Prostate gland (tissue), 2 donors: Measurements from ENCODE around the gene FIBP.

Experiments used
- CTCF ChIP-seq, 4 experiments: fragments of 200-600 bp in 2 of 4; fragments of 450-650 bp in 2 of 4; sonication (generic) in 2 of 4; IDR thresholded peaks; 1 replicate in 3 of 4; 2 replicates in 1 of 4; pipeline ENCODE4 v1.5.1; 2016 to 2019; ENCODE audit warnings: antibody characterized with exemption in 4 of 4, mild to moderate bottlenecking in 2 of 4, moderate library complexity in 2 of 4
- POLR2A ChIP-seq: fragments of 450-650 bp; IDR thresholded peaks from one replicate; pipeline ENCODE4 v1.6.1; 2016; ENCODE audit warnings: antibody characterized with exemption, mild to moderate bottlenecking

DNA sequence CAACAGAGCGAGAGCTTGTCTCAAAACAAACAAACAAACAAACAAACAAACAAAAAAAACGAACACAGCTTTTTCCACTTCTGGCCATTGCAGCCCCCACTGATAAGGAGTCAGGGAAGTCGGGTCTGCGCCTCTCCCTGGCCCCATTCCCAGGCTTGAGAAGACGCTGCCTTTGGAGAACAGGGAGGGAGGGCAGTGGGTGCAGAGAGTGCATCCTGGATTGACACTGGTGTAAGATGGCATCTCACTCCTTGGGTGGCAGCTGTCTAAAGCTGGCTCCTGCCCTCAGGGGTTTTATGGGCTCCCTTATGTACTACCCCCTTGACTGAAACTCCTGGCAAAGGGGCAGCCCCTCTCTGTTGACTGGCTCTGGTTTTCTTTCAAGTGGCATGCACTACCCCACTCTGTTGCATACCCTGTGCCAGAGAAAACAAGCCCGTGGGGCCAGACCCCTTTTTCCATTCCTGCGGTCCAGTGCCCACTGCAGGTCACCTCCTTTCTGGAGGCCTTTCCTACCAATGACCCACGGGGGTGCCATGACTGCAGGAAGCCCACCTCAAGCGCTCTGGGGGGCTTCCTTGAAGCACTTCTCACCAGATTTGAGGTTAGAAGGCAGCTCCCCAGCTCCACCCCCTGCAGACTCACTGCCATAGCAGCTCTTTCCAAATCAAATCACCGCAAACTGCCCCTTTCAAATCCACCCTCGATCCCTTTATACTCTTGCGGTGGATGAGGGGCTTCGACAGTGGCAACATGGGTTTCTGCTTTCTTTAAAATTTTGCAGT, 43.7 kb upstream of the FIBP start:
- no peak for TF ChIP-seq CTCF (IDR thresholded peaks at IDR 0.05)
- no peak for TF ChIP-seq POLR2A
